ENCODE data around the gene ACSM5. TPM values are rescaled to one million over a fixed set of nuclear protein-coding genes. Genes with fewer than 3 reads are reported as not detected.
A peak's percentile ranks its signal among the peaks of the same experiment; 100 is the strongest.

ACSM5 gene
- total RNA-seq, 1 experiment from 2014 or later: 0.17 TPM

GRCh38 chr16:20401066-20401465, 8.3 kb upstream of the ACSM5 start:
- H3K27ac Mint-ChIP-seq: no peak overlapping the region
- H3K9me3 Mint-ChIP-seq: no peaks in the 10 kb centered on the region
- H3K27me3 Mint-ChIP-seq (ENCODE audit: low read depth): no peaks in the 10 kb centered on the region
- H3K36me3 Mint-ChIP-seq: no peaks in the 10 kb centered on the region
- H3K4me3 Mint-ChIP-seq: no peak overlapping the region
- ATAC-seq (no peak), DNase-seq (ENCODE audit: low spot score) (no peak)
- no peaks in the 10 kb centered on the region for H3K4me1 Mint-ChIP-seq
- ChIA-PET POLR2A (no interaction called here), CTCF (interaction anchor here (1.0 to 3.2 kb wide), 2 partner anchors 17 to 101 kb away, joined by 4 to 22 read pairs; no protein-coding TSS in a partner anchor)
- TF ChIP-seq NR3C1 (CRISPR knock-in tag; conservative IDR thresholded peaks at IDR 0.05; ENCODE audit: low read depth) (no peak), ZNF396 (CRISPR knock-in tag; IDR thresholded peaks at IDR 0.05; ENCODE audit: borderline replicate concordance) (no peak), ZNF219 (CRISPR knock-in tag; IDR thresholded peaks at IDR 0.05; ENCODE audit: borderline replicate concordance) (no peak), ELF4 (CRISPR knock-in tag; IDR thresholded peaks at IDR 0.05; ENCODE audit: low read depth) (no peak)

GRCh38 chr16:20401475-20402016, 7.8 kb upstream of the ACSM5 start:
- CTCF ChIA-PET: interaction anchor here (1.0 to 3.2 kb wide), 2 partner anchors 17 to 101 kb away, joined by 4 to 22 read pairs; no protein-coding TSS in a partner anchor
- ATAC-seq: 0 out of 2 replicates have a peak, but pooled peaks have one; percentile 32
- no peaks in the 10 kb centered on the region for H3K4me1 Mint-ChIP-seq
- H3K27ac Mint-ChIP-seq: no peak overlapping the region
- no peak overlapping the region for H3K4me3 Mint-ChIP-seq
- no peaks in the 10 kb centered on the region for H3K36me3 Mint-ChIP-seq
- no peak for DNase-seq (ENCODE audit: low spot score)
- no peaks in the 10 kb centered on the region for H3K27me3 Mint-ChIP-seq (ENCODE audit: low read depth)
- TF ChIP-seq KAT7 (CRISPR knock-in tag; IDR thresholded peaks at IDR 0.05; ENCODE audit: borderline replicate concordance) (no peak), ZNF416 (CRISPR knock-in tag; IDR thresholded peaks at IDR 0.05) (no peak), CDX4 (CRISPR knock-in tag; IDR thresholded peaks at IDR 0.05; ENCODE audit: borderline replicate concordance) (no peak), ZNF281 (CRISPR knock-in tag; IDR thresholded peaks at IDR 0.05) (no peak), ZNF219 (CRISPR knock-in tag; IDR thresholded peaks at IDR 0.05; ENCODE audit: borderline replicate concordance) (no peak), TEAD1 (CRISPR knock-in tag; IDR thresholded peaks at IDR 0.05) (no peak), E2F5 (CRISPR knock-in tag; IDR thresholded peaks at IDR 0.05) (no peak), NFYB (CRISPR knock-in tag; conservative IDR thresholded peaks at IDR 0.05; ENCODE audit: low read depth) (no peak), PREB (CRISPR knock-in tag; IDR thresholded peaks at IDR 0.05; ENCODE audit: borderline replicate concordance) (no peak)
- no peaks in the 10 kb centered on the region for H3K9me3 Mint-ChIP-seq
- POLR2A ChIA-PET: no interaction called here

DNA sequence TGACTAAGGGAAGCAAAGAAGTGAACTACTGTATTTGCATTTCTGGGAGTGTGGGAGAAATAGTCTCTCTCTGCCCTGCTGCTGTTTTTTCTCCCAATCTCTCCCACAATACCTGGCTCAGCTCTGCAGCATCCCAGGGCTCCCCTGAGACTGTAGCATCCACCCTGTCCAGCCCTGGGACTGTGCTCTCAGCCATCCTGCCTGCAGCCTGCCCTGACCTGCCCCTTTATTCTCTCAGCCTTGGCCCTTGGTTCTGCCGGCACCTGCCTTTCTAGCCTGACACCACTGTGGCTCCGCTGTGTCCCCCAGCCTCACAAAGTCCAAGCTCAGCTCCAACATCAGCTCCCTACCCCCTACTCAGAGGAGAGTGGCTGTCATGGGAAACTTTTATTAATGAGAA, 6.7 kb upstream of the ACSM5 start:
- Mint-ChIP-seq H3K36me3 (no peaks in the 10 kb centered on the region), H3K27me3 (ENCODE audit: low read depth) (no peaks in the 10 kb centered on the region), H3K4me3 (no peak overlapping the region), H3K27ac (no peak overlapping the region), H3K4me1 (no peaks in the 10 kb centered on the region), H3K9me3 (no peaks in the 10 kb centered on the region)
- ChIA-PET CTCF (interaction anchor here (3.2 kb wide), 1 partner anchor 18 kb away, joined by 22 read pairs; no protein-coding TSS in a partner anchor), POLR2A (no interaction called here)
- no peak for TF ChIP-seq E2F4 (CRISPR knock-in tag; IDR thresholded peaks at IDR 0.05; ENCODE audit: borderline replicate concordance, low read depth)
- no peak for TF ChIP-seq ARID4B (CRISPR knock-in tag; IDR thresholded peaks at IDR 0.05; ENCODE audit: borderline replicate concordance)
- TF ChIP-seq ZBTB21 (CRISPR knock-in tag; IDR thresholded peaks at IDR 0.05; ENCODE audit: borderline replicate concordance): no peak
- ATAC-seq (no peak), DNase-seq (ENCODE audit: low spot score) (no peak)

All from WTC11 (cell line).